Measurements from ENCODE around the gene DPH3. TPM values are rescaled to one million over a fixed set of nuclear protein-coding genes. Genes with fewer than 3 reads are reported as not detected.

Gene DPH3
- total RNA-seq, 2 experiments from 2014 or later: 7.3 to 19.0 TPM

- ChIA-PET CTCF (ENCODE audit: unreplicated experiment) (no interaction called here), POLR2A (no interaction called here)
- TF ChIP-seq CTCF (conservative IDR thresholded peaks at IDR 0.05; ENCODE audit: low read length) (no peak), EZH2phosphoT487 (IDR thresholded peaks at IDR 0.05; ENCODE audit: borderline replicate concordance, low read depth, low read length) (no peak)
- Histone ChIP-seq H3K9me2 (ENCODE audit: insufficient read depth, low read length) (no peaks in the 10 kb centered on the region), H2AFZ (ENCODE audit: low read length) (no peak overlapping the region), H3K79me2 (ENCODE audit: insufficient read depth, low read depth, low read length) (no peaks in the 10 kb centered on the region), H3K36me3 (ENCODE audit: insufficient read depth, low read length) (no peaks in the 10 kb centered on the region), H4K20me1 (ENCODE audit: insufficient read depth, low read length) (no peaks in the 10 kb centered on the region), H3K4me1 (ENCODE audit: insufficient read depth, low read length, poor library complexity, severe bottlenecking) (no peaks in the 10 kb centered on the region), H3K4me2 (ENCODE audit: low read length) (no peak overlapping the region), H3K9me3 (ENCODE audit: low read length) (no peaks in the 10 kb centered on the region), H3K4me3 (ENCODE audit: low read depth, low read length, poor library complexity, severe bottlenecking) (no peak overlapping the region), H3K27ac (ENCODE audit: low read depth, low read length, poor library complexity, severe bottlenecking) (no peak overlapping the region)
- DNase-seq (ENCODE audit: low spot score): no peak
- intact Hi-C loops (cut with micrococcal nuclease; ENCODE audit: unreplicated experiment): no loop called here
- no TSS peak for BruUV-seq (replicated peaks)
Measured at GRCh38 chr3:16216373-16216935, 48.3 kb downstream of the DPH3 start.

DNA sequence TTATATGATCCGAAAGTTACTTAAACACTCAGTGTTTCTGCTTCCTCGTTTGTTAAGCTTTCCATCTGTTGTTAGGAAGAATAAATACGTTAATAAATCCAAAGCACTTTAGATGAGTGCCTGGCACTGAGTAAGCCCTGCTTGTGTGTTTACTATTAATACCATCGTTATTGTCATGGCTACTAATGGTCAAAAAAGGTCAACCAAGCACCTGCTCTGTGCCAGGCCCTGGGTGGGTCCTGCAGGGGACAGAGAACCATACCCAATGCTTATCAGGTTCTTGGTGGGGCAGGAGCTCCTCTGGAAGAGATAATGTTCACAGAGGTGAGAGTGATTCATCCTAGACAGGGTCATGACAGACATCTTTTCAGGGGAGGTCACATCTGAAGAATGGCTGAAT, 50.4 kb downstream of the DPH3 start:
- TF ChIP-seq CTCF (conservative IDR thresholded peaks at IDR 0.05; ENCODE audit: low read length) (no peak), EZH2phosphoT487 (IDR thresholded peaks at IDR 0.05; ENCODE audit: borderline replicate concordance, low read depth, low read length) (no peak)
- CTCF ChIA-PET (ENCODE audit: unreplicated experiment): no interaction called here
- no peaks in the 10 kb centered on the region for H4K20me1 ChIP-seq (ENCODE audit: insufficient read depth, low read length)
- no peaks in the 10 kb centered on the region for H3K4me1 ChIP-seq (ENCODE audit: insufficient read depth, low read length, poor library complexity, severe bottlenecking)
- POLR2A ChIA-PET: no interaction called here
- DNase-seq (ENCODE audit: low spot score): no peak
- no peaks in the 10 kb centered on the region for H3K9me3 ChIP-seq (ENCODE audit: low read length)
- no TSS peak for BruUV-seq (replicated peaks)
- intact Hi-C loops (cut with micrococcal nuclease; ENCODE audit: unreplicated experiment): no loop called here
- no peak overlapping the region for H3K4me3 ChIP-seq (ENCODE audit: low read depth, low read length, poor library complexity, severe bottlenecking)
- H3K79me2 ChIP-seq (ENCODE audit: insufficient read depth, low read depth, low read length): no peaks in the 10 kb centered on the region
- no peaks in the 10 kb centered on the region for H3K9me2 ChIP-seq (ENCODE audit: insufficient read depth, low read length)
- no peaks in the 10 kb centered on the region for H3K36me3 ChIP-seq (ENCODE audit: insufficient read depth, low read length)
- no peak overlapping the region for H3K4me2 ChIP-seq (ENCODE audit: low read length)
- H2AFZ ChIP-seq (ENCODE audit: low read length): no peak overlapping the region
- no peak overlapping the region for H3K27ac ChIP-seq (ENCODE audit: low read depth, low read length, poor library complexity, severe bottlenecking)

- Histone ChIP-seq H3K4me1 (ENCODE audit: insufficient read depth, low read length, poor library complexity, severe bottlenecking) (no peaks in the 10 kb centered on the region), H4K20me1 (ENCODE audit: insufficient read depth, low read length) (no peaks in the 10 kb centered on the region), H3K36me3 (ENCODE audit: insufficient read depth, low read length) (no peaks in the 10 kb centered on the region), H3K79me2 (ENCODE audit: insufficient read depth, low read depth, low read length) (no peaks in the 10 kb centered on the region), H2AFZ (ENCODE audit: low read length) (no peak overlapping the region), H3K4me2 (ENCODE audit: low read length) (no peak overlapping the region), H3K9me3 (ENCODE audit: low read length) (no peaks in the 10 kb centered on the region), H3K27ac (ENCODE audit: low read depth, low read length, poor library complexity, severe bottlenecking) (no peak overlapping the region), H3K4me3 (ENCODE audit: low read depth, low read length, poor library complexity, severe bottlenecking) (no peak overlapping the region), H3K9me2 (ENCODE audit: insufficient read depth, low read length) (no peaks in the 10 kb centered on the region)
- no peak for TF ChIP-seq EZH2phosphoT487 (IDR thresholded peaks at IDR 0.05; ENCODE audit: borderline replicate concordance, low read depth, low read length)
- TF ChIP-seq CTCF (conservative IDR thresholded peaks at IDR 0.05; ENCODE audit: low read length): no peak
- BruUV-seq (replicated peaks): no TSS peak
- CTCF ChIA-PET (ENCODE audit: unreplicated experiment): no interaction called here
- intact Hi-C loops (cut with micrococcal nuclease; ENCODE audit: unreplicated experiment): no loop called here
- POLR2A ChIA-PET: no interaction called here
- no peak for DNase-seq (ENCODE audit: low spot score)
Measured at GRCh38 chr3:16211176-16211904, 53.4 kb downstream of the DPH3 start.

All from OCI-LY7 (cell line).